SK-N-SH treated with all-trans-retinoic acid at 6 μM for 48 hours (cell line): Measurements from ENCODE around the gene TAOK3.

Source experiments
- CSDC2 ChIP-seq: fragments of 250-450 bp; sonication (Bioruptor Pico); IDR thresholded peaks from 2 replicates; pipeline ENCODE4 v1.5.0; 2020; ENCODE audit warnings: mild to moderate bottlenecking, moderate library complexity
- ISL1 ChIP-seq: fragments of 250-450 bp; sonication (Bioruptor Pico); IDR thresholded peaks from 2 replicates; pipeline ENCODE4 v2.1.2; 2022; ENCODE audit warnings: mild to moderate bottlenecking, moderate library complexity
- OSR1 ChIP-seq: fragments of 250-450 bp; sonication (Bioruptor Pico); IDR thresholded peaks from 2 replicates; pipeline ENCODE4 v1.8.0; 2022; ENCODE audit warnings: moderate library complexity, mild to moderate bottlenecking, inconsistent platforms
- PATZ1 ChIP-seq: fragments of 250-450 bp; sonication (Bioruptor Pico); IDR thresholded peaks from 2 replicates; pipeline ENCODE4 v1.8.0; 2020; ENCODE audit warnings: mild to moderate bottlenecking, moderate library complexity, borderline replicate concordance
- ZFP30 ChIP-seq: fragments of 450-650 bp; formaldehyde crosslinking; IDR thresholded peaks from 2 replicates; pipeline ENCODE4 v1.5.0; 2022; ENCODE audit warnings: mild to moderate bottlenecking, moderate library complexity

GRCh38 chr12:118420673-118421072 is 48.0 kb upstream of the TAOK3 start:
- no peak for TF ChIP-seq PATZ1 (CRISPR knock-in tag)
- no peak for TF ChIP-seq OSR1 (CRISPR knock-in tag)
- TF ChIP-seq CSDC2 = no peak
- TF ChIP-seq ISL1 = no peak
- no peak for TF ChIP-seq ZFP30 (CRISPR knock-in tag)
